OCI-LY3 (cell line): ENCODE data around the gene CKMT2.

ENCODE experiments used
- H2AFZ ChIP-seq: fragments of 200-600, 300-600 bp; shearing (Covaris generic); 2 replicates; pipeline ENCODE4 v1.6.0; 2014; ENCODE audit warnings: antibody characterized with exemption, low read depth, low read length
- H3K27ac ChIP-seq: fragments of 200-600, 300-600 bp; sonication (generic); 2 replicates; pipeline ENCODE4 v1.5.1; 2014; ENCODE audit warnings: mild to moderate bottlenecking, low read length, moderate library complexity, mixed read lengths
- H3K27me3 ChIP-seq: fragments of 200-600, 300-600 bp; sonication (generic); 2 replicates; pipeline ENCODE4 v1.6.1; 2014; ENCODE audit warnings: low read depth, low read length, mixed read lengths
- H3K36me3 ChIP-seq: fragments of 200-600, 300-600 bp; sonication (generic); replicated peaks from 2 replicates; pipeline ENCODE3; 2014; ENCODE audit warnings: low read depth, low read length, mixed read lengths
- H3K4me1 ChIP-seq: fragments of 300-600, 200-600 bp; sonication (generic); 2 replicates; pipeline ENCODE4 v1.6.1; 2014; ENCODE audit warnings: low read length, mixed read lengths
- H3K4me2 ChIP-seq: fragments of 200-600, 300-600 bp; sonication (generic); 2 replicates; pipeline ENCODE4 v1.6.1; 2014; ENCODE audit warnings: low read length, mixed read lengths
- H3K4me3 ChIP-seq: fragments of 300-600, 200-600 bp; sonication (generic); 2 replicates; pipeline ENCODE4 v1.5.1; 2014; ENCODE audit warnings: antibody characterized with exemption, mild to moderate bottlenecking, low read length, moderate library complexity
- H3K79me2 ChIP-seq: fragments of 300-600, 200-600 bp; shearing (Covaris generic); 2 replicates; pipeline ENCODE4 v1.6.1; 2014; ENCODE audit warnings: mild to moderate bottlenecking, low read length, mixed read lengths
- H3K9ac ChIP-seq: fragments of 300-600, 200-600 bp; shearing (Covaris generic); 2 replicates; pipeline ENCODE4 v1.6.0; 2014; ENCODE audit warnings: mild to moderate bottlenecking, low read length, moderate library complexity
- H3K9me3 ChIP-seq: fragments of 200-600, 300-600 bp; shearing (Covaris generic); 2 replicates; pipeline ENCODE4 v1.6.1; 2014; ENCODE audit warnings: low read length, mixed read lengths; ENCODE audit not compliant: insufficient read depth
- H4K20me1 ChIP-seq: fragments of 200-600, 300-600 bp; sonication (generic); 2 replicates; pipeline ENCODE4 v1.6.1; 2016; ENCODE audit warnings: low read length, mixed read lengths; ENCODE audit not compliant: insufficient read depth
- CTCF ChIP-seq: fragments of 200-600, 300-600 bp; sonication (generic); IDR thresholded peaks from 2 replicates; pipeline ENCODE4 v1.5.1; 2014; ENCODE audit warnings: antibody characterized with exemption, low read length, low read depth
- EZH2phosphoT487 ChIP-seq: fragments of 200-600 bp; shearing (Covaris generic); IDR thresholded peaks from 2 replicates; pipeline ENCODE4 v1.6.1; 2018; ENCODE audit warnings: antibody characterized with exemption, mixed run types, low read depth

Gene CKMT2

GRCh38 chr5:81246697-81247096 is 13.6 kb downstream of the CKMT2 start:
- no peak overlapping the region for H3K27ac ChIP-seq
- H3K4me3 ChIP-seq = no peak overlapping the region
- H3K36me3 ChIP-seq = no peaks in the 10 kb centered on the region
- H2AFZ ChIP-seq = no peak overlapping the region
- no peaks in the 10 kb centered on the region for H4K20me1 ChIP-seq
- no peaks in the 10 kb centered on the region for H3K27me3 ChIP-seq
- H3K9ac ChIP-seq = no peak overlapping the region
- no peaks in the 10 kb centered on the region for H3K9me3 ChIP-seq
- TF ChIP-seq CTCF = no peak
- no peak for TF ChIP-seq EZH2phosphoT487
- no peaks in the 10 kb centered on the region for H3K4me1 ChIP-seq
- H3K4me2 ChIP-seq = no peak overlapping the region
- H3K79me2 ChIP-seq = no peaks in the 10 kb centered on the region

- no peaks in the 10 kb centered on the region for H3K79me2 ChIP-seq
- no peaks in the 10 kb centered on the region for H3K27me3 ChIP-seq
- no peak overlapping the region for H2AFZ ChIP-seq
- no peak overlapping the region for H3K4me3 ChIP-seq
- H4K20me1 ChIP-seq = no peaks in the 10 kb centered on the region
- H3K4me2 ChIP-seq = no peak overlapping the region
- H3K9ac ChIP-seq = no peak overlapping the region
- H3K9me3 ChIP-seq = no peaks in the 10 kb centered on the region
- H3K4me1 ChIP-seq = no peaks in the 10 kb centered on the region
- H3K27ac ChIP-seq = no peak overlapping the region
- H3K36me3 ChIP-seq = no peaks in the 10 kb centered on the region
- TF ChIP-seq EZH2phosphoT487 = no peak
- no peak for TF ChIP-seq CTCF
These were observed 14.4 kb downstream of the CKMT2 start for GRCh38 chr5:81247441-81247972.

- no peaks in the 10 kb centered on the region for H3K4me1 ChIP-seq
- H3K9me3 ChIP-seq = no peaks in the 10 kb centered on the region
- TF ChIP-seq EZH2phosphoT487 (no peak), CTCF (no peak)
- H3K4me2 ChIP-seq = no peak overlapping the region
- H2AFZ ChIP-seq = no peak overlapping the region
- H3K27me3 ChIP-seq = no peaks in the 10 kb centered on the region
- no peaks in the 10 kb centered on the region for H4K20me1 ChIP-seq
- H3K27ac ChIP-seq = no peak overlapping the region
- no peak overlapping the region for H3K9ac ChIP-seq
- H3K79me2 ChIP-seq = no peaks in the 10 kb centered on the region
- H3K4me3 ChIP-seq = no peak overlapping the region
- H3K36me3 ChIP-seq = no peaks in the 10 kb centered on the region
These were observed 16.1 kb downstream of the CKMT2 start for GRCh38 chr5:81249240-81249639.

GRCh38 chr5:81250004-81250403 is 16.9 kb downstream of the CKMT2 start:
- no peaks in the 10 kb centered on the region for H3K9me3 ChIP-seq
- H3K36me3 ChIP-seq = no peaks in the 10 kb centered on the region
- no peaks in the 10 kb centered on the region for H3K4me1 ChIP-seq
- H3K4me2 ChIP-seq = no peak overlapping the region
- no peak overlapping the region for H2AFZ ChIP-seq
- H3K4me3 ChIP-seq = no peak overlapping the region
- H3K79me2 ChIP-seq = no peaks in the 10 kb centered on the region
- TF ChIP-seq CTCF (no peak), EZH2phosphoT487 (no peak)
- no peaks in the 10 kb centered on the region for H3K27me3 ChIP-seq
- H3K27ac ChIP-seq = no peak overlapping the region
- H4K20me1 ChIP-seq = no peaks in the 10 kb centered on the region
- no peak overlapping the region for H3K9ac ChIP-seq
